Stomach (tissue), 4 donors: ENCODE data around the gene PSMD4.

Experiments
- CTCF ChIP-seq, 7 experiments: fragments of 450-650 bp in 4 of 7; fragments of 200-600 bp in 3 of 7; sonication (generic) in 3 of 7; IDR thresholded peaks; one replicate each; pipeline ENCODE4 v1.5.1; 2016 to 2019; ENCODE audit warnings: antibody characterized with exemption in 7 of 7, control low read depth in 2 of 7, mild to moderate bottlenecking in 1 of 7
- EP300 ChIP-seq: sonication (generic); formaldehyde crosslinking; IDR thresholded peaks from one replicate; pipeline ENCODE4 v1.6.1; 2017; ENCODE audit warnings: antibody characterized with exemption
- POLR2A ChIP-seq, 4 donors: fragments of 450-650 bp; IDR thresholded peaks; one replicate each; pipeline ENCODE4 v1.6.1; 2016; ENCODE audit warnings: antibody characterized with exemption in 4 of 4, control low read depth in 2 of 4, mild to moderate bottlenecking in 1 of 4, moderate library complexity in 1 of 4
- POLR2AphosphoS5 ChIP-seq, 3 donors: sonication (generic); formaldehyde crosslinking; IDR thresholded peaks; one replicate each; pipeline ENCODE4 v1.6.1; 2016; ENCODE audit warnings: antibody characterized with exemption in 3 of 3

- TF ChIP-seq CTCF (IDR thresholded peaks at IDR 0.05), result no peak
- TF ChIP-seq POLR2A (IDR thresholded peaks at IDR 0.05), result no peak
- no peak for TF ChIP-seq EP300
- TF ChIP-seq POLR2AphosphoS5 (IDR thresholded peaks at IDR 0.05), result no peak
Observed at GRCh38 chr1:151311011-151311410, 56.5 kb downstream of the PSMD4 start.
